ENCODE measurements around the gene KIF3A.
A peak's percentile ranks its signal among the peaks of the same experiment; 100 is the strongest.

KIF3A gene

DNA sequence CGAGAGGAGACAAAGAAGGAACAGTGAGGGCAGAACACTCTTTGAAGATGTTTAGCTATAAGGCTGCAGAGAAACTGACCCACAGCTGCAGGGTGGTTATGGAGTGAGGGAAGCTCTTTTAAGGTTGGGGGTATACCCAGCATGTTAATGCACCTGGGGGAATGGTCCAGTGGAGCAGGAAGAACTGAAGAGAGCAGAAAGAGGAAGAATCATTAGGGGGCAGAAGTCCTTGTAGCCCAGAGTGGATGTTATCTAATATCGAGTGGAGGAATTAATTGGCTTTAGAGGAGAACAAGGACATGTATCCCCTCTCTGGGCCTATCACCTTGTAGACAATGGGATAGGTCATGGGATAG, 55.9 kb downstream of the KIF3A start:
- TF ChIP-seq, protein P1, sequence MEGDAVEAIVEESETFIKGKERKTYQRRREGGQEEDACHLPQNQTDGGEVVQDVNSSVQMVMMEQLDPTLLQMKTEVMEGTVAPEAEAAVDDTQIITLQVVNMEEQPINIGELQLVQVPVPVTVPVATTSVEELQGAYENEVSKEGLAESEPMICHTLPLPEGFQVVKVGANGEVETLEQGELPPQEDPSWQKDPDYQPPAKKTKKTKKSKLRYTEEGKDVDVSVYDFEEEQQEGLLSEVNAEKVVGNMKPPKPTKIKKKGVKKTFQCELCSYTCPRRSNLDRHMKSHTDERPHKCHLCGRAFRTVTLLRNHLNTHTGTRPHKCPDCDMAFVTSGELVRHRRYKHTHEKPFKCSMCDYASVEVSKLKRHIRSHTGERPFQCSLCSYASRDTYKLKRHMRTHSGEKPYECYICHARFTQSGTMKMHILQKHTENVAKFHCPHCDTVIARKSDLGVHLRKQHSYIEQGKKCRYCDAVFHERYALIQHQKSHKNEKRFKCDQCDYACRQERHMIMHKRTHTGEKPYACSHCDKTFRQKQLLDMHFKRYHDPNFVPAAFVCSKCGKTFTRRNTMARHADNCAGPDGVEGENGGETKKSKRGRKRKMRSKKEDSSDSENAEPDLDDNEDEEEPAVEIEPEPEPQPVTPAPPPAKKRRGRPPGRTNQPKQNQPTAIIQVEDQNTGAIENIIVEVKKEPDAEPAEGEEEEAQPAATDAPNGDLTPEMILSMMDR (IDR thresholded peaks at IDR 0.05; ENCODE audit: low read depth, low read length), result no peak

DNA sequence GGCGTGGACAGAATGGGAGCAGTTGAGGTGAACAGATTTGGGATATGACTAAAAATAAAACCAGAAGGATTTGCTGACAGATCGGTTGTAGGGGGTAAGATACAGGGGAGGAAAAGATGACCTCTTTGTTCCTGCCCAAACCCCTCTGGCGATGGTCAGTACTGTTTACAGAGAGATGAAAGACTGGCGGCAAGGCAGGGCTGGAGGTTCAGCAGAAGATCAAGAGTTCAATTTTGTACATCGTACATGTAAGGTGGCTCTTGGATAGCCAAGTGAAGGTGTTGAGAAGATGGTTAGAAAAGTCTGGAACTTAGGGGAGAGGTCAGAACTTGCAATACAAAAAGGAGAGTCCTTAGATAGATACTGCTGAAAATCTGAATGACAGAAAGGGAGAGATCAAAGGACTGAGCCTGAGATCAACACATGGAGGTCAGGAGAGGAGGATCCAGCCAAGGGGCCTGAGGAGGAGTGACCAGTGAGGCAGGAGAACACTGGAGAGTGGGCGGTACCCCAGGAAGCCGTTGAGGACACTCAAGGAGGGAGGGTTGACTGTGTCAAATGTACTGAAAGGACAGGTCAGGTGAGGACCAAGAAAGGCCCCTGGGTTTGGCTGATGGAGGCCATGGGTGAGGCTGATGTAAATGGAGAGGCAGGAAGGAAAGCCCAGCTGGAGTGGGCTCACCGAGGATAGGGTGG, 56.4 kb downstream of the KIF3A start:
- TF ChIP-seq, protein P1 (IDR thresholded peaks at IDR 0.05; ENCODE audit: low read depth, low read length), result no peak
- DNase-seq (ENCODE audit: extremely low read depth, low read depth), result no peak

More for the DNA sequence above, 55.9 kb downstream of the KIF3A start:
- DNase-seq (ENCODE audit: extremely low read depth, low read depth), result no peak

DNA sequence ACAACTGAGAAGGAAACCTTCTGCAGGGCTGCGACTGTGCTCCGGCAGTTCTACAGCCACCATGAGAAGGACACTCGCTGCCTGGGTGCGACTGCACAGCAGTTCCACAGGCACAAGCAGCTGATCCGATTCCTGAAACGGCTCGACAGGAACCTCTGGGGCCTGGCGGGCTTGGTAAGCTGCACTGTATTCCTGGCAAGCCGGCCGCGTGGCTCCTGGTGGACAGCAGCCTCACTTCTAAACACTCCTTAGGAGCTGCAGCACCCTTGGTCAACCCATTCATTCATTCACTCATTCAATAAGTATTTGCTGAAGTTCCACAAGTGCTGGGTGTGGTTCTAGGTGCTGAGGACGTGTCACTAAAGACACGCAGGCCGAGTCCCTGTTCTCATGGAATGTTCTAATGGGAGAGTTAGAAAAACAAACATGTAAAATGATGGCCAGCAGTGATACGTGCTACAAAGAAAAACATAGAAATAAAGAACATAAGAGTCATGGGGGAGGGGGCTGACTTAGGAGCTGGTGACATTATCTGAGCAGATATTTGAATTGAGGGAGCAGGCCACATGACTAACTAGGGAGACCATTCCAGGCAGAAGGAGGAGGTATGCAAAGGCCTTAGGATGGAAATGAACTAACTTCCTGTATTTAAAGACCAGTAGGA, 57.5 kb downstream of the KIF3A start:
- TF ChIP-seq, protein P1 (IDR thresholded peaks at IDR 0.05; ENCODE audit: low read depth, low read length), result no peak
- DNase-seq (ENCODE audit: extremely low read depth, low read depth), result no peak

- no peak for DNase-seq (ENCODE audit: extremely low read depth, low read depth)
- TF ChIP-seq, protein P1 (IDR thresholded peaks at IDR 0.05; ENCODE audit: low read depth, low read length), result no peak
Measured at GRCh38 chr5:132679166-132679565, 58.2 kb downstream of the KIF3A start.

GRCh38 chr5:132678735-132679134, 58.6 kb downstream of the KIF3A start:
- TF ChIP-seq, protein P1 (IDR thresholded peaks at IDR 0.05; ENCODE audit: low read depth, low read length), result no peak
- no peak for DNase-seq (ENCODE audit: extremely low read depth, low read depth)

- TF ChIP-seq, protein P1 (IDR thresholded peaks at IDR 0.05; ENCODE audit: low read depth, low read length), result no peak
- no peak for DNase-seq (ENCODE audit: extremely low read depth, low read depth)
Measured at GRCh38 chr5:132677682-132678400, 59.5 kb downstream of the KIF3A start.

DNA sequence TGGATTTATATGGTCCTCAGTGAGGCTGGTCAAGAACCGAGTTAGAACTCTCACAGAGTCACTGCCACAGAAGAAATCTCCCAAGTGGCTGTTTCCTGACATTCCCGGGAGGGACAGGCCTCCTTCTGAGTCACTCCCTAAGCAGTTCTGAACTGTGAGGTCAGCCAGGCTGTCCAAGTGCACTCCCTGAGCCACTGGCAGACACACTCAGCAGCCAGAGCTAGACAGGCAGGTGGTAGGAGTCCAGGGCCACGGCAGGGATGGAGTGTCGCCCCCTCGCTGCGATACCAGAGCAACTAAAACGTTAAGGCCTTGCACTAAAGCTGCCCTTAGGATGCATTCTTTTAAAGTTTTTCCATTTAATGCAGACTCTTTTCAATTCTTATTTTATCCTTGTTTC, 60.2 kb downstream of the KIF3A start:
- DNase-seq (ENCODE audit: extremely low read depth, low read depth), result peak; percentile 46
- TF ChIP-seq, protein P1 (IDR thresholded peaks at IDR 0.05; ENCODE audit: low read depth, low read length), result peak; percentile 28

Data from AG09319 (cell line).